Keratinocyte (primary cell): ENCODE measurements around the gene RAB38. TPM values are rescaled to one million over a fixed set of nuclear protein-coding genes. Genes with fewer than 3 reads are reported as not detected.

Source experiments
- DNase-seq: peaks from one replicate; pipeline ENCODE4 v3.0.0-alpha.2; 2011; ENCODE audit warnings: low read depth, missing footprints, low spot score
- FAIRE-seq: peaks from 2 replicates; lab custom pipeline; 2011; peaks lifted over from hg19 to GRCh38; lab: Jason Lieb, UNC
- H2AFZ ChIP-seq: 2 replicates; pipeline ENCODE4 v1.6.0; 2012; ENCODE audit warnings: low read length, control low read depth, inconsistent platforms; ENCODE audit not compliant: control insufficient read depth
- H3K27ac ChIP-seq: 2 replicates; pipeline ENCODE4 v1.5.1; 2011; ENCODE audit warnings: low read length; ENCODE audit not compliant: control insufficient read depth, insufficient read depth
- H3K27me3 ChIP-seq: 3 replicates; pipeline ENCODE4 v1.6.0; 2011; ENCODE audit warnings: low read length; ENCODE audit not compliant: control insufficient read depth, insufficient read depth; ENCODE audit errors: extremely low read depth
- H3K36me3 ChIP-seq, 2 experiments: 2 replicates in 1 of 2; 3 replicates in 1 of 2; pipeline ENCODE4 v1.5.1; 2011; ENCODE audit warnings: low read length in 2 of 2, mild to moderate bottlenecking in 1 of 2; ENCODE audit not compliant: control insufficient read depth in 2 of 2, insufficient read depth in 2 of 2; ENCODE audit errors: extremely low read depth in 1 of 2
- H3K4me1 ChIP-seq: 3 replicates; pipeline ENCODE4 v1.5.1; 2011; ENCODE audit warnings: low read length; ENCODE audit not compliant: control insufficient read depth, insufficient read depth; ENCODE audit errors: extremely low read depth
- H3K4me2 ChIP-seq: 3 replicates; pipeline ENCODE4 v1.6.0; 2011; ENCODE audit warnings: low read depth, low read length; ENCODE audit not compliant: control insufficient read depth, insufficient read depth; ENCODE audit errors: extremely low read depth
- H3K4me3 ChIP-seq, 3 experiments: fragments of 200-600 bp in 1 of 3; sonication (generic) in 1 of 3; 2 replicates in 2 of 3; 3 replicates in 1 of 3; pipeline ENCODE4 v1.5.1; 2011 to 2016; ENCODE audit warnings: low read length in 3 of 3, mild to moderate bottlenecking in 3 of 3, control low read depth in 2 of 3, inconsistent platforms in 1 of 3, low read depth in 1 of 3, mixed read lengths in 1 of 3, mixed run types in 1 of 3, moderate library complexity in 1 of 3; ENCODE audit not compliant: control insufficient read depth in 2 of 3, insufficient read depth in 2 of 3; ENCODE audit errors: extremely low read depth in 1 of 3
- H3K79me2 ChIP-seq: 2 replicates; pipeline ENCODE4 v1.6.0; 2012; ENCODE audit warnings: low read length; ENCODE audit not compliant: control insufficient read depth, insufficient read depth
- H3K9ac ChIP-seq: 3 replicates; pipeline ENCODE4 v1.6.0; 2011; ENCODE audit warnings: low read length; ENCODE audit not compliant: control insufficient read depth, insufficient read depth; ENCODE audit errors: extremely low read depth
- H3K9me1 ChIP-seq: 3 replicates; pipeline ENCODE4 v1.6.0; 2011; ENCODE audit warnings: low read length; ENCODE audit not compliant: control insufficient read depth, insufficient read depth; ENCODE audit errors: extremely low read depth
- H3K9me3 ChIP-seq: 2 replicates; pipeline ENCODE4 v1.5.1; 2012; ENCODE audit warnings: low read depth, low read length; ENCODE audit not compliant: control insufficient read depth
- H4K20me1 ChIP-seq: 3 replicates; pipeline ENCODE4 v1.6.0; 2011; ENCODE audit warnings: low read length; ENCODE audit not compliant: control insufficient read depth, insufficient read depth; ENCODE audit errors: extremely low read depth
- EZH2 ChIP-seq: IDR thresholded peaks from one replicate; pipeline ENCODE4 v1.6.1; 2012; ENCODE audit warnings: inconsistent platforms, mild to moderate bottlenecking, low read length, moderate library complexity
- dilution Hi-C: fragments of 300-500 bp; cut with MboI; formaldehyde crosslinking; loops from one replicate; pipeline ENCODE4 v1.7.0; 2020; ENCODE audit warnings: low sequenced_read_pairs; ENCODE audit not compliant: extremely low pct_ligation_motif_present
- polyA plus RNA-seq, 5 experiments: library from polyadenylated mRNA; depleted of rRNA in 3 of 5; stranded (reverse) in 3 of 5; stranded (forward) in 1 of 5; unstranded in 1 of 5; fragments of >200 nt; gene quantifications; 1 replicate in 1 of 5; 2 replicates in 3 of 5; 3 replicates in 1 of 5; pipeline versions ENCODE4 v1.2.1 to v1.2.3, GENCODE V29; 2011 to 2012; ENCODE audit warnings: missing spikeins in 2 of 5, low read depth in 1 of 5, low replicate concordance in 1 of 5
- TF ChIP-seq, protein P1 (sequence below), 3 experiments: IDR thresholded peaks in 1 of 3; conservative IDR thresholded peaks in 1 of 3; optimal IDR thresholded peaks in 1 of 3; 2 replicates in 2 of 3; 3 replicates in 1 of 3; pipeline versions ENCODE3 to v1.5.1; 2011; ENCODE audit warnings: low read length in 3 of 3, mild to moderate bottlenecking in 3 of 3, moderate library complexity in 2 of 3, control low read depth in 1 of 3, inconsistent platforms in 1 of 3; ENCODE audit not compliant: insufficient read depth in 2 of 3; ENCODE audit errors: extremely low read depth in 1 of 3

RAB38 gene
- polyA plus RNA-seq, 1 donor (not counting 4 experiments of a cell fraction or from before 2014, with no cell fraction given): 146 TPM

- no peak for DNase-seq
- Histone ChIP-seq H3K9me3 (no peaks in the 10 kb centered on the region), H3K9ac (no peak overlapping the region), H3K27ac (no peak overlapping the region), H3K4me1 (no peaks in the 10 kb centered on the region), H4K20me1 (no peaks in the 10 kb centered on the region), H2AFZ (no peak overlapping the region), H3K79me2 (no peaks in the 10 kb centered on the region), H3K9me1 (no peaks in the 10 kb centered on the region), H3K4me3 (no peak overlapping the region), H3K4me2 (no peak overlapping the region), H3K36me3 (no peaks in the 10 kb centered on the region), H3K27me3 (no peaks in the 10 kb centered on the region)
- FAIRE-seq: no peak
- dilution Hi-C loops: no loop called here
- no peak for TF ChIP-seq EZH2
- TF ChIP-seq, protein P1, sequence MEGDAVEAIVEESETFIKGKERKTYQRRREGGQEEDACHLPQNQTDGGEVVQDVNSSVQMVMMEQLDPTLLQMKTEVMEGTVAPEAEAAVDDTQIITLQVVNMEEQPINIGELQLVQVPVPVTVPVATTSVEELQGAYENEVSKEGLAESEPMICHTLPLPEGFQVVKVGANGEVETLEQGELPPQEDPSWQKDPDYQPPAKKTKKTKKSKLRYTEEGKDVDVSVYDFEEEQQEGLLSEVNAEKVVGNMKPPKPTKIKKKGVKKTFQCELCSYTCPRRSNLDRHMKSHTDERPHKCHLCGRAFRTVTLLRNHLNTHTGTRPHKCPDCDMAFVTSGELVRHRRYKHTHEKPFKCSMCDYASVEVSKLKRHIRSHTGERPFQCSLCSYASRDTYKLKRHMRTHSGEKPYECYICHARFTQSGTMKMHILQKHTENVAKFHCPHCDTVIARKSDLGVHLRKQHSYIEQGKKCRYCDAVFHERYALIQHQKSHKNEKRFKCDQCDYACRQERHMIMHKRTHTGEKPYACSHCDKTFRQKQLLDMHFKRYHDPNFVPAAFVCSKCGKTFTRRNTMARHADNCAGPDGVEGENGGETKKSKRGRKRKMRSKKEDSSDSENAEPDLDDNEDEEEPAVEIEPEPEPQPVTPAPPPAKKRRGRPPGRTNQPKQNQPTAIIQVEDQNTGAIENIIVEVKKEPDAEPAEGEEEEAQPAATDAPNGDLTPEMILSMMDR (optimal IDR thresholded peaks at IDR 0.05 in 1 of 3, IDR thresholded peaks at IDR 0.05 in 1 of 3, conservative IDR thresholded peaks at IDR 0.05 in 1 of 3; ENCODE audit: extremely low read depth in 1 of 3, insufficient read depth in 2 of 3, low read length in 3 of 3): no peak
Observed at GRCh38 chr11:88196393-88196792, 21.1 kb upstream of the RAB38 start.

DNA sequence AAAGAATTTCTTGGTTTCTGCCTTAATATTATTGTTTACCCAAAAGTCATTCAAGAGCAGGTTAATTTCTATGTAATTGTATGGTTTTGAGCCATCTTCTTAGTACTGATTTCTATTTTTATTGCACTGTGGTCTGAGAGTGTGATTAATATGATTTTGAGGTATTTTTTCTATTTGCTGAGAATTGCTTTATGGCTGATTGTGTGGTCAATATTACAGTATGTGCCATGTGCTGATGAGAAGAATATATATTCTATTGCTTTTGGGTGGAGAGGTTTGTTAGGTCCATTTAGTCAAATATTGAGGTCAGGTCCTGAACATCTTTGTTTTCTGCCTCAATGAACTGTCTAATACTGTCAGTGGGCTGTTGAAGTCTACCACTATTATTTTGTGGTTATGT lies 20.7 kb upstream of the RAB38 start:
- FAIRE-seq (no peak), DNase-seq (no peak)
- dilution Hi-C loops: no loop called here

More for the DNA sequence above, 20.7 kb upstream of the RAB38 start:
- Histone ChIP-seq H3K9me3 (no peaks in the 10 kb centered on the region), H3K4me3 (no peak overlapping the region), H4K20me1 (no peaks in the 10 kb centered on the region), H3K27me3 (no peaks in the 10 kb centered on the region), H2AFZ (no peak overlapping the region), H3K27ac (no peak overlapping the region), H3K79me2 (no peaks in the 10 kb centered on the region), H3K9ac (no peak overlapping the region), H3K36me3 (no peaks in the 10 kb centered on the region), H3K4me1 (no peaks in the 10 kb centered on the region), H3K4me2 (no peak overlapping the region), H3K9me1 (no peaks in the 10 kb centered on the region)
- TF ChIP-seq, protein P1 (optimal IDR thresholded peaks at IDR 0.05 in 1 of 3, IDR thresholded peaks at IDR 0.05 in 1 of 3, conservative IDR thresholded peaks at IDR 0.05 in 1 of 3; ENCODE audit: extremely low read depth in 1 of 3, insufficient read depth in 2 of 3, low read length in 3 of 3): no peak
- TF ChIP-seq EZH2: no peak
